Measurements from ENCODE around the gene USP17L5.
"Not testable (repeated sequence)": the region's sequence is repeated elsewhere in the genome, so short reads cannot be mapped to it uniquely, and the experiment has no call there.

The USP17L5 gene

GRCh38 chr4:9339103-9339502, at the start of gene USP17L5:
Gene USP17L5, plus strand, starts transcription at chr4:9339403. Its CDS starts 0 bp downstream, at chr4:9339403.
- H3K4me3 ChIP-seq (replicated peaks; ENCODE audit: low read depth, low read length); H3K36me3 ChIP-seq (ENCODE audit: control insufficient read depth, insufficient read depth, low read length); H3K27me3 ChIP-seq (replicated peaks; ENCODE audit: control insufficient read depth, insufficient read depth, low read length); DNase-seq (ENCODE audit: extremely low read depth, insufficient read length): not testable (repeated sequence)

- DNase-seq (ENCODE audit: extremely low read depth, insufficient read length); H3K36me3 ChIP-seq (ENCODE audit: control insufficient read depth, insufficient read depth, low read length); H3K4me3 ChIP-seq (replicated peaks; ENCODE audit: low read depth, low read length); H3K27me3 ChIP-seq (replicated peaks; ENCODE audit: control insufficient read depth, insufficient read depth, low read length): not testable (repeated sequence)
These were observed 15.0 kb upstream of the USP17L5 start for GRCh38 chr4:9324191-9324590.

- not testable (repeated sequence) for H3K27me3 ChIP-seq (replicated peaks; ENCODE audit: control insufficient read depth, insufficient read depth, low read length); DNase-seq (ENCODE audit: extremely low read depth, insufficient read length); H3K36me3 ChIP-seq (ENCODE audit: control insufficient read depth, insufficient read depth, low read length); H3K4me3 ChIP-seq (replicated peaks; ENCODE audit: low read depth, low read length)
These were observed 14.3 kb upstream of the USP17L5 start, which contains the start of gene USP17L24 for GRCh38 chr4:9324865-9325264. Gene USP17L24, plus strand, starts transcription at chr4:9325165. Its CDS starts 0 bp downstream, at chr4:9325165.

- DNase-seq (ENCODE audit: extremely low read depth, insufficient read length); H3K4me3 ChIP-seq (replicated peaks; ENCODE audit: low read depth, low read length): not testable (repeated sequence)
These were observed 9.6 kb upstream of the USP17L5 start, which contains the start of gene USP17L25 for GRCh38 chr4:9329611-9330010. Gene USP17L25, plus strand, starts transcription at chr4:9329911. Its CDS starts 0 bp downstream, at chr4:9329911.

DNA sequence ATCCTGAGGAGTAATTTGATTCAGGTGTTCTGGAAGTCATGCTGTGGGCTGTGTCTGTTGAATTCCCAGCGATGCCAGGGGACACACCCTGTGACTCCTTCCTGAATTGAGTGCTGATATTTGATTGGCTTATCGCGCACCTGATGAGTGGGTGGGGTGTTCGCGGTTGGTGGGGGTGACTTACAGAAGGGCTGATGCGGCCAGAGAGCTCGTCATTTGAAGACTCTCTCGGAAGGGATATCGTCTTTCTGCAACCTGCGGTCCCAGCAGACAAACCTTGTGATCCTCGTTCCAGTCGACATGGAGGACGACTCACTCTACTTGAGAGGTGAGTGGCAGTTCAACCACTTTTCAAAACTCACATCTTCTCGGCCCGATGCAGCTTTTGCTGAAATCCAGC, 4.8 kb upstream of the USP17L5 start, which contains the start of gene USP17L26:
USP17L26 (plus strand) TSS at position 301 of the 400 bp plus-strand sequence; CDS start at position 301, 0 bp downstream.
- not testable (repeated sequence) for H3K36me3 ChIP-seq (ENCODE audit: control insufficient read depth, insufficient read depth, low read length); DNase-seq (ENCODE audit: extremely low read depth, insufficient read length); H3K4me3 ChIP-seq (replicated peaks; ENCODE audit: low read depth, low read length); H3K27me3 ChIP-seq (replicated peaks; ENCODE audit: control insufficient read depth, insufficient read depth, low read length)

More at GRCh38 chr4:9329611-9330010, 9.6 kb upstream of the USP17L5 start, which contains the start of gene USP17L25:
- H3K27me3 ChIP-seq (replicated peaks; ENCODE audit: control insufficient read depth, insufficient read depth, low read length); H3K36me3 ChIP-seq (ENCODE audit: control insufficient read depth, insufficient read depth, low read length): not testable (repeated sequence)

- H3K27me3 ChIP-seq (replicated peaks; ENCODE audit: control insufficient read depth, insufficient read depth, low read length); DNase-seq (ENCODE audit: extremely low read depth, insufficient read length); H3K36me3 ChIP-seq (ENCODE audit: control insufficient read depth, insufficient read depth, low read length); H3K4me3 ChIP-seq (replicated peaks; ENCODE audit: low read depth, low read length): not testable (repeated sequence)
These were observed 4.6 kb downstream of the USP17L5 start, which contains the start of gene USP17L27 for GRCh38 chr4:9343848-9344247. Gene USP17L27, plus strand, starts transcription at chr4:9344148. Its CDS starts 0 bp downstream, at chr4:9344148.

- not testable (repeated sequence) for DNase-seq (ENCODE audit: extremely low read depth, insufficient read length); H3K36me3 ChIP-seq (ENCODE audit: control insufficient read depth, insufficient read depth, low read length); H3K4me3 ChIP-seq (replicated peaks; ENCODE audit: low read depth, low read length); H3K27me3 ChIP-seq (replicated peaks; ENCODE audit: control insufficient read depth, insufficient read depth, low read length)
These were observed 9.4 kb downstream of the USP17L5 start, which contains the start of gene USP17L28 for GRCh38 chr4:9348593-9348992. Gene USP17L28, plus strand, starts transcription at chr4:9348893. Its CDS starts 0 bp downstream, at chr4:9348893.

DNA sequence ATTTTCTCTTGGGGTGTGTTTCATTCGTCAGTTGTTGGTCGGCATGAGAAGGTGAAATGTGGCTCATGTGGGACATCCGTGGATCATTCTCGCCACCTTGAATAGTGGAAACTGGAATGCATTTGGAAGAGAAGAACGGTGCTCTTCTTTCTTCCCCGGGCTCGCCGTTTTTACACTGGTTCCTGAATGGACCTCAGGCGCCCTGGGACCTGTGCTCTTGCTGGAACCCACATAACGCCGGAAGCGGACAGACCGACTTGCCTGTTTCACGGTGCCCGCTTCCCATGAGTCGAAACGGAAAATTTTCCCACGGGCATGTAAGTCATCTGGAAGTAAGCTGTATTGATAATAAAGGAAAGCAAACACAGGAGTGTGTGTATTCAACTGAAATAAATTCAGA, 11.7 kb downstream of the USP17L5 start:
- not testable (repeated sequence) for H3K4me3 ChIP-seq (replicated peaks; ENCODE audit: low read depth, low read length); DNase-seq (ENCODE audit: extremely low read depth, insufficient read length); H3K27me3 ChIP-seq (replicated peaks; ENCODE audit: control insufficient read depth, insufficient read depth, low read length); H3K36me3 ChIP-seq (ENCODE audit: control insufficient read depth, insufficient read depth, low read length)

- H3K36me3 ChIP-seq (ENCODE audit: control insufficient read depth, insufficient read depth, low read length); DNase-seq (ENCODE audit: extremely low read depth, insufficient read length); H3K4me3 ChIP-seq (replicated peaks; ENCODE audit: low read depth, low read length); H3K27me3 ChIP-seq (replicated peaks; ENCODE audit: control insufficient read depth, insufficient read depth, low read length): not testable (repeated sequence)
These were observed 14.1 kb downstream of the USP17L5 start, which contains the start of gene USP17L29 for GRCh38 chr4:9353338-9353737. Gene USP17L29, plus strand, starts transcription at chr4:9353638. Its CDS starts 0 bp downstream, at chr4:9353638.

- H3K27me3 ChIP-seq (replicated peaks; ENCODE audit: control insufficient read depth, insufficient read depth, low read length); H3K4me3 ChIP-seq (replicated peaks; ENCODE audit: low read depth, low read length); H3K36me3 ChIP-seq (ENCODE audit: control insufficient read depth, insufficient read depth, low read length); DNase-seq (ENCODE audit: extremely low read depth, insufficient read length): not testable (repeated sequence)
These were observed 23.6 kb downstream of the USP17L5 start, which contains the start of gene USP17L30 for GRCh38 chr4:9362829-9363228. Gene USP17L30, plus strand, starts transcription at chr4:9363129. Its CDS starts 0 bp downstream, at chr4:9363129.

DNA sequence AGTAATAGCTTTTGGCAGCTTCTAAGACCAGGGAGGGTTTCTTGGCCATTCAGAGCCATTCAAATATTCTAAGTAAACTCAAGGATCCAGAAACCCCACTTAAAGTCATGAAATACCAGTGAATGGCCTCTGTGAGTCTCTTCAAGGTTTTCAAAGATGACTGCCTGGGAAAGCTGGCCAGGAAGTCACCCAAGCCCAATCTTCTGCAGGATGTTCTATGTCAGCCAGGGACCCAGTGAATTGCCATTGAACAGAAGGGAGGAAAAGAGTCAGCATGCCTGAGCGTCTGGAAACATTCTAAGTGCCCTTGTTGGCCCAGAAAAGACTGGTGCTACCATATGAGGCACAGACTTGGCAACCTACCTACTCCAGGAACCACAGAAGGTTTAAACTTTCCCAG, 40.7 kb downstream of the USP17L5 start:
- not testable (repeated sequence) for H3K4me3 ChIP-seq (replicated peaks; ENCODE audit: low read depth, low read length); H3K36me3 ChIP-seq (ENCODE audit: control insufficient read depth, insufficient read depth, low read length); H3K27me3 ChIP-seq (replicated peaks; ENCODE audit: control insufficient read depth, insufficient read depth, low read length); DNase-seq (ENCODE audit: extremely low read depth, insufficient read length)
